A172 (cell line): ENCODE results near the gene CYSRT1. TPM values are rescaled to one million over a fixed set of nuclear protein-coding genes. Genes with fewer than 3 reads are reported as not detected.

Experiments
- DNase-seq: peaks from one replicate; pipeline ENCODE4 v3.0.0-alpha.2; 2015; ENCODE audit warnings: low spot score
- total RNA-seq: library from RNA; depleted of rRNA; stranded (reverse); fragments of >200 nt; shearing (Covaris generic); gene quantifications from 2 replicates; pipeline ENCODE4 v1.2.3, GENCODE V29; 2014; rRNA removed

Gene CYSRT1
- total RNA-seq, 1 experiment from 2014 or later: 5.4 TPM

GRCh38 chr9:137271696-137272076 lies 46.7 kb downstream of the CYSRT1 start:
- DNase-seq: no peak

DNA sequence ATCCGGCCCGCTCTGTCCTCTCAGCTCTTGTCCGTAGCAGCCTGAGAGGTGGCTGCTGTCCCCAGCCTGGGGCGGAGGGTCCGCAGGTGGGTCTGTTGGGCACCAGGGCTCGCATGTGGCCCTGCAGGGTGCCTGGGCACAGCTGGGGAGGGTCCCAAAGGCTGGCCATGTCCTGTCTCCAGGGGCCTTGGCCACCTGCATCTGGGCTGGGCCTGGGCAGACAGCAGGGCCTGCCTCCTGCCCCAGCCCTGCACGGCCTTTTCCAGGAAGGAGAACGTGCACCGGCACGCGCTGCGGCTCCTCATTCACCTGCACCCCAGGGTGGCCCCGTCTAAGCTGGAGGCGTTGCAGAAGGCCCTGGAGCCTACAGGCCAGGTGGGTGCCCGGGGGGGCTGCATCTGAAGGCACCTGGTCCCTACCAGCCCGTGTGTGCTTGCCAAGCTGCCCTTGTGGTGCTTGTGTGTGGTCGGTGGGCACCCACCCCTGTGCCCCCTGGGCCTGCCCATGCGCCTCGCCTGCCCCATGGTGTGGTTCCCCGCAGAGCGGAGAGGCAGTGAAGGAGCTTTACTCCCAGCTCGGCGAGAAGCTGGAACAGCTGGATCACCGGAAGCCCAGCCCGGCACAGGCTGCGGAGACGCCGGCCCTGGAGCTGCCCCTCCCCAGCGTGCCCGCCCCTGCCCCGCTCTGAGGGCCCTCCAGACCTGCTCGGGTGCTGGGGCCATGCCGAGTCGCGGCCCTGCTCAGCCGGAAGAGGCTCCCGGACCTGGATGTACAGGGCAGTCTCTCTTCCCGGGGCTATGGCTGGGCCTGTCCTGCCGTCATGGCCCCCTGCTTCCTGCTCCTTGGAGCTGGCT lies 47.5 kb downstream of the CYSRT1 start:
- DNase-seq: no peak

DNA sequence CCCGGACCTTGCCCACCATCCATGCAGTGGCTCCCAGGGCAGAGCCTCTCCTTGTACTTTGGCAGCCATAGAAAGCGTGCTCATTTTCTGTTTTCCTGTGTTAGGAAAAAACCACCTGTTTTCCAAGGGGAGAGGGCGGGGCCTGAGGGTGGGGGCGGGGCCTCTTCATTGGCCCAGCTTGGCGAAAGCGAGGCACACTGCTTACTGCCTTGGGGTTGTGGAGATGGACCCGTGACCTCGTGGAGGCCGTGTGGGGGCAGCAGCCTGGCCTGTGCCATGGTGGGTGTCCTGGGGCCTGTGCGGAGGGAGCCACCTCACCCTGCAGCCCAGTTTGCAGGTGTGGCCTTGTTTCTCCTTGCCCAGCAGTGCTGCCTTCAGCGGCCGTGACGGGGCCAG lies 48.1 kb downstream of the CYSRT1 start:
- DNase-seq: no peak

DNA sequence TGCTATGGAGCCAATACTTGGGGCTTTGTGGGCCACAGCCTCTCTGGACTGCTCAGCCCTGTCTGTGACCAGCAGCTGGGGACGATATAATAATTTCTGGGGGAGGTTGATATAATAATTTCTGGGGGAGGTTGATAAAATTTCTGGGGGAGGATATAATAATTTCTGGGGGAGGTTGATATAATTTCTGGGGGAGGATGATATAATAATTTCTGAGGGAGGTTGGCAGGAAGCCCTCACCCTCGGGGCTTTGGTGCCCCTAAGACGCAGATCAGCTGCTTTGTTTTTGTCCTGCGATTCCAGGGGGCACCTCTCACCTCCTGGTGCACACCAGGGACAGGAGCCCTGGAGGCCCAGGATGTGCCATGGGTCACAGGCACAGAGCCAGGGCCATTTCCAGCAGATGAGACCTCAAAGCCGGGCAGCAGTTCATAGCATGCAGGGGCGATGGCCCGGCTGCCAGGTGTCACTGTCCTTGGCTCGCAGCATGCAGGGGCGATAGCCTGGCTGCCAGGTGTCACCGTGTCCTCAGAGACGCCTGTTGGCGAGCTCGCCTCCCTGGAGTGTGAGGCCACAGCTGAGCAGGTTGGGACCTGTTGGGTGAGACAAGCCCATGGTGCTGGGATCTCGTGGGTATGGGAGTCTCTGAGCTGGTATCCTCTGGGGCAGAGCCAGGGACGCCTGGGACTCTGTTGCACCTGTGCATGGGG lies 48.8 kb downstream of the CYSRT1 start:
- no peak for DNase-seq

- DNase-seq: no peak
Measured at GRCh38 chr9:137275203-137275587, 50.2 kb downstream of the CYSRT1 start.

Other genes starting within 250 kb of the CYSRT1 start
- 1.6 TPM in 1 of 2 replicates, not detected in the other for gene PTGDS, start 247.7 kb upstream of the CYSRT1 start, total RNA-seq
- gene LCNL1, start 242.2 kb upstream of the CYSRT1 start, total RNA-seq: 0.26 TPM in 1 of 2 replicates, not detected in the other
- 104 and 109 TPM in 2 replicates for gene PAXX, start 232.8 kb upstream of the CYSRT1 start, total RNA-seq
- gene CLIC3, start 228.6 kb upstream of the CYSRT1 start, total RNA-seq: 126 and 133 TPM in 2 replicates
- 32.3 and 33.5 TPM in 2 replicates for gene ABCA2, start 196.9 kb upstream of the CYSRT1 start, total RNA-seq
- gene FUT7, start 193.1 kb upstream of the CYSRT1 start, total RNA-seq: 0.07 TPM in 1 of 2 replicates, not detected in the other
- 47.4 and 49.6 TPM in 2 replicates for gene NPDC1, start 179.0 kb upstream of the CYSRT1 start, total RNA-seq
- gene ENTPD2, start 171.1 kb upstream of the CYSRT1 start, total RNA-seq: not detected in 2 replicates
- 76.4 and 92.3 TPM in 2 replicates for gene SAPCD2, start 154.6 kb upstream of the CYSRT1 start, total RNA-seq
- 94.6 and 109 TPM in 2 replicates for gene UAP1L1, start 147.7 kb upstream of the CYSRT1 start, total RNA-seq
- 196 and 197 TPM in 2 replicates for gene MAN1B1, start 138.2 kb upstream of the CYSRT1 start, total RNA-seq
- gene DPP7, start 110.4 kb upstream of the CYSRT1 start, total RNA-seq: 251 and 263 TPM in 2 replicates
- not detected in 2 replicates for gene GRIN1, start 86.0 kb upstream of the CYSRT1 start, total RNA-seq
- not detected in 2 replicates for gene LRRC26, start 55.1 kb upstream of the CYSRT1 start, total RNA-seq
- not detected in 2 replicates for gene TMEM210, start 53.1 kb upstream of the CYSRT1 start, total RNA-seq
- gene ANAPC2, start 36.6 kb upstream of the CYSRT1 start, total RNA-seq: 23.1 and 29.2 TPM in 2 replicates
- 257 and 270 TPM in 2 replicates for gene SSNA1, start 36.5 kb upstream of the CYSRT1 start, total RNA-seq
- gene TPRN, start 24.4 kb upstream of the CYSRT1 start, total RNA-seq: 26.9 and 34.5 TPM in 2 replicates
- gene TMEM203, start 19.5 kb upstream of the CYSRT1 start, total RNA-seq: 115 and 120 TPM in 2 replicates
- 23.8 and 25.5 TPM in 2 replicates for gene NDOR1, start 19.5 kb upstream of the CYSRT1 start, total RNA-seq
- 0.09 and 0.17 TPM in 2 replicates for gene RNF208, start 2.9 kb upstream of the CYSRT1 start, total RNA-seq
- 0.86 and 1.1 TPM in 2 replicates for gene RNF224, start 2.3 kb downstream of the CYSRT1 start, total RNA-seq
- gene SLC34A3, start 5.7 kb downstream of the CYSRT1 start, total RNA-seq: 1.1 and 1.6 TPM in 2 replicates
- gene TUBB4B, start 16.1 kb downstream of the CYSRT1 start, total RNA-seq: 599 and 717 TPM in 2 replicates
- gene STPG3, start 26.1 kb downstream of the CYSRT1 start, total RNA-seq: not detected in 2 replicates
- 104 and 116 TPM in 2 replicates for gene NELFB, start 30.2 kb downstream of the CYSRT1 start, total RNA-seq
- gene TOR4A, start 52.6 kb downstream of the CYSRT1 start, total RNA-seq: 79.6 and 94.5 TPM in 2 replicates
- gene NRARP, start 77.1 kb downstream of the CYSRT1 start, total RNA-seq: 0.40 and 0.43 TPM in 2 replicates
- 3.4 and 9.9 TPM in 2 replicates for gene EXD3, start 198.0 kb downstream of the CYSRT1 start, total RNA-seq
- gene NOXA1, start 198.2 kb downstream of the CYSRT1 start, total RNA-seq: 1.7 and 3.3 TPM in 2 replicates
- 0.83 and 0.98 TPM in 2 replicates for gene ENTPD8, start 216.2 kb downstream of the CYSRT1 start, total RNA-seq
- gene NSMF, start 234.2 kb downstream of the CYSRT1 start, total RNA-seq: 45.1 and 46.4 TPM in 2 replicates